GM23338 (cell line): ENCODE results near the gene BRI3.

Source experiments
- ETS1 ChIP-seq: IDR thresholded peaks from 2 replicates; pipeline ENCODE4 v1.6.1; 2016; ENCODE audit warnings: antibody characterized with exemption
- EZH2 ChIP-seq: fragments of 200-600 bp; sonication (generic); IDR thresholded peaks from one replicate; pipeline ENCODE4 v1.8.0; 2017; ENCODE audit warnings: antibody characterized with exemption, mild to moderate bottlenecking, low read depth; ENCODE audit not compliant: unreplicated experiment
- EZH2phosphoT487 ChIP-seq: fragments of 200-600 bp; sonication (generic); IDR thresholded peaks from one replicate; pipeline ENCODE4 v1.8.1; 2018; ENCODE audit warnings: antibody characterized with exemption; ENCODE audit not compliant: unreplicated experiment
- JUNB ChIP-seq: IDR thresholded peaks from one replicate; pipeline ENCODE4 v1.6.1; 2016; ENCODE audit warnings: antibody characterized with exemption; ENCODE audit not compliant: unreplicated experiment
- NANOG ChIP-seq: IDR thresholded peaks from 2 replicates; pipeline ENCODE4 v1.6.1; 2016; ENCODE audit warnings: antibody characterized with exemption, borderline replicate concordance
- POLR2AphosphoS5 ChIP-seq: IDR thresholded peaks from 2 replicates; pipeline ENCODE4 v1.6.1; 2016; ENCODE audit warnings: antibody characterized with exemption, low read depth
- ZNF114 ChIP-seq: fragments of 250-450 bp; sonication (Bioruptor Pico); IDR thresholded peaks from 2 replicates; pipeline ENCODE4 v1.5.0; 2020; ENCODE audit warnings: mild to moderate bottlenecking, moderate library complexity
- ZNF462 ChIP-seq: fragments of 250-450 bp; sonication (Bioruptor Pico); IDR thresholded peaks from 2 replicates; pipeline ENCODE4 v1.5.0; 2020; ENCODE audit warnings: mild to moderate bottlenecking, moderate library complexity
- TF ChIP-seq, protein P1 (sequence below), 2 experiments: fragments of 200-600 bp in 1 of 2; sonication (generic) in 1 of 2; conservative IDR thresholded peaks; 2 replicates each; pipeline versions ENCODE4 v1.5.1 to v1.6.1; 2016 to 2017; ENCODE audit warnings: antibody characterized with exemption in 2 of 2, low read depth in 2 of 2, mild to moderate bottlenecking in 2 of 2, moderate library complexity in 1 of 2
- TF ChIP-seq, protein P2 (sequence below): IDR thresholded peaks from one replicate; pipeline ENCODE4 v1.6.1; 2018; ENCODE audit warnings: antibody characterized with exemption; ENCODE audit not compliant: unreplicated experiment

DNA sequence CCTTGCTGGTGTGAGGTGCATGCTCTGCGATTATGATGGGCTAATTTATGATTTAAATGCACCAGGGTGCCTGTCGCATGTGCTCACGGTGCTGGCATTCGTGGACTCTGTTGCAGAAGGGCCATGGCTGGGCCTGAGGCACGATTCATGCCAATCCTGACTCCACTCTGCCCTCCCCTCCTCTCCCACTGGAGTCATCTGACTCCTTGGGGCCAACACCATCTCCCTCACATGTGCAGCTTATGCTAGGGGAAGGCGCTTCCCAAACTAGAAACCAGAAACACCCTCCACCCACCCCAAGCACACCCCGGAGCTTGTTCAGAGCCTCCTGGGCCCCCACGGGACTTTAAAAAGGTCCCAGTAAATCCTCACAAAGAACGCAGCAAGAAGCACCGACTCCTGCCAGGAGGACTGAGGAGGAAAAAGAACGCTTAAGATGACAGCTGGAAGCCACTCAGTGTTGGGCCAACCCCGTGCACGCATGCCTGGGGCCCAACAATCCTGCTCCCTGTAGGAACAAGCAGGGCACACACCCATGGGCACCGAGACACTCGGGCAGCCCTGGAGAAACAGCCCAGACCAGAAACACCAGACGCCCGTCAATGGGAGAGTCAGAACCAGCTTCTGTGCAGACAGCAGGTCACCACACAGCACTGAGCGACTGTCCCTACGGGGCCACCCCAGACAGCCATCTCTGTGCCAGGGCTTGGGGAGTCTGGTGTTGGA lies 14.1 kb downstream of the BRI3 start:
- TF ChIP-seq, protein P1, sequence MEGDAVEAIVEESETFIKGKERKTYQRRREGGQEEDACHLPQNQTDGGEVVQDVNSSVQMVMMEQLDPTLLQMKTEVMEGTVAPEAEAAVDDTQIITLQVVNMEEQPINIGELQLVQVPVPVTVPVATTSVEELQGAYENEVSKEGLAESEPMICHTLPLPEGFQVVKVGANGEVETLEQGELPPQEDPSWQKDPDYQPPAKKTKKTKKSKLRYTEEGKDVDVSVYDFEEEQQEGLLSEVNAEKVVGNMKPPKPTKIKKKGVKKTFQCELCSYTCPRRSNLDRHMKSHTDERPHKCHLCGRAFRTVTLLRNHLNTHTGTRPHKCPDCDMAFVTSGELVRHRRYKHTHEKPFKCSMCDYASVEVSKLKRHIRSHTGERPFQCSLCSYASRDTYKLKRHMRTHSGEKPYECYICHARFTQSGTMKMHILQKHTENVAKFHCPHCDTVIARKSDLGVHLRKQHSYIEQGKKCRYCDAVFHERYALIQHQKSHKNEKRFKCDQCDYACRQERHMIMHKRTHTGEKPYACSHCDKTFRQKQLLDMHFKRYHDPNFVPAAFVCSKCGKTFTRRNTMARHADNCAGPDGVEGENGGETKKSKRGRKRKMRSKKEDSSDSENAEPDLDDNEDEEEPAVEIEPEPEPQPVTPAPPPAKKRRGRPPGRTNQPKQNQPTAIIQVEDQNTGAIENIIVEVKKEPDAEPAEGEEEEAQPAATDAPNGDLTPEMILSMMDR (conservative IDR thresholded peaks at IDR 0.05; ENCODE audit: low read depth in 2 of 2): no peak
- TF ChIP-seq POLR2AphosphoS5 (no peak), ZNF114 (CRISPR knock-in tag) (no peak), EZH2 (no peak), EZH2phosphoT487 (no peak), NANOG (no peak), ETS1 (no peak), JUNB (no peak), ZNF462 (CRISPR knock-in tag) (no peak)
- TF ChIP-seq, protein P2, sequence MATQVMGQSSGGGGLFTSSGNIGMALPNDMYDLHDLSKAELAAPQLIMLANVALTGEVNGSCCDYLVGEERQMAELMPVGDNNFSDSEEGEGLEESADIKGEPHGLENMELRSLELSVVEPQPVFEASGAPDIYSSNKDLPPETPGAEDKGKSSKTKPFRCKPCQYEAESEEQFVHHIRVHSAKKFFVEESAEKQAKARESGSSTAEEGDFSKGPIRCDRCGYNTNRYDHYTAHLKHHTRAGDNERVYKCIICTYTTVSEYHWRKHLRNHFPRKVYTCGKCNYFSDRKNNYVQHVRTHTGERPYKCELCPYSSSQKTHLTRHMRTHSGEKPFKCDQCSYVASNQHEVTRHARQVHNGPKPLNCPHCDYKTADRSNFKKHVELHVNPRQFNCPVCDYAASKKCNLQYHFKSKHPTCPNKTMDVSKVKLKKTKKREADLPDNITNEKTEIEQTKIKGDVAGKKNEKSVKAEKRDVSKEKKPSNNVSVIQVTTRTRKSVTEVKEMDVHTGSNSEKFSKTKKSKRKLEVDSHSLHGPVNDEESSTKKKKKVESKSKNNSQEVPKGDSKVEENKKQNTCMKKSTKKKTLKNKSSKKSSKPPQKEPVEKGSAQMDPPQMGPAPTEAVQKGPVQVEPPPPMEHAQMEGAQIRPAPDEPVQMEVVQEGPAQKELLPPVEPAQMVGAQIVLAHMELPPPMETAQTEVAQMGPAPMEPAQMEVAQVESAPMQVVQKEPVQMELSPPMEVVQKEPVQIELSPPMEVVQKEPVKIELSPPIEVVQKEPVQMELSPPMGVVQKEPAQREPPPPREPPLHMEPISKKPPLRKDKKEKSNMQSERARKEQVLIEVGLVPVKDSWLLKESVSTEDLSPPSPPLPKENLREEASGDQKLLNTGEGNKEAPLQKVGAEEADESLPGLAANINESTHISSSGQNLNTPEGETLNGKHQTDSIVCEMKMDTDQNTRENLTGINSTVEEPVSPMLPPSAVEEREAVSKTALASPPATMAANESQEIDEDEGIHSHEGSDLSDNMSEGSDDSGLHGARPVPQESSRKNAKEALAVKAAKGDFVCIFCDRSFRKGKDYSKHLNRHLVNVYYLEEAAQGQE: no peak
